HepG2 (cell line): ENCODE measurements around the gene MCOLN1. TPM values are rescaled to one million over a fixed set of nuclear protein-coding genes. Genes with fewer than 3 reads are reported as not detected.
A peak's percentile ranks its signal among the peaks of the same experiment; 100 is the strongest.

Source experiments
- AGO2 ChIP-seq: fragments of 200-400 bp; formaldehyde crosslinking; optimal IDR thresholded peaks from 2 replicates; pipeline ENCODE3; 2017; ENCODE audit warnings: mild to moderate bottlenecking, low read depth, low read length, moderate library complexity
- AKAP8 ChIP-seq: sonication (generic); formaldehyde crosslinking; IDR thresholded peaks from 2 replicates; pipeline ENCODE4 v1.5.1; 2020; ENCODE audit warnings: mild to moderate bottlenecking, missing genetic modification reagents
- CSRNP2 ChIP-seq: sonication (generic); formaldehyde crosslinking; conservative IDR thresholded peaks from 2 replicates; pipeline ENCODE4 v1.8.0; 2022; ENCODE audit warnings: low read depth, missing genetic modification reagents
- GATAD1 ChIP-seq: IDR thresholded peaks from 2 replicates; pipeline ENCODE4 v1.6.1; 2016; ENCODE audit warnings: missing genetic modification reagents, missing compliant biosample characterization
- HNF4G ChIP-seq, 2 experiments: sonication (generic) in 1 of 2; formaldehyde crosslinking in 1 of 2; IDR thresholded peaks; 2 replicates each; pipeline versions ENCODE4 v1.4.0 to v1.6.1; 2011 to 2020; ENCODE audit warnings: borderline replicate concordance in 2 of 2, low read depth in 2 of 2, mild to moderate bottlenecking in 2 of 2, low read length in 1 of 2, missing genetic modification reagents in 1 of 2, moderate library complexity in 1 of 2
- MNT ChIP-seq: fragments of 450-650 bp; IDR thresholded peaks from 2 replicates; pipeline ENCODE4 v1.6.1; 2016
- NAIF1 ChIP-seq: sonication (generic); formaldehyde crosslinking; IDR thresholded peaks from 2 replicates; pipeline ENCODE4 v1.5.0; 2020; ENCODE audit warnings: mild to moderate bottlenecking, missing genetic modification reagents, borderline replicate concordance
- NFRKB ChIP-seq: fragments of 450-650 bp; IDR thresholded peaks from 2 replicates; pipeline ENCODE4 v1.6.1; 2017
- RFX5 ChIP-seq: IDR thresholded peaks from 2 replicates; pipeline ENCODE4 v1.6.1; 2011; ENCODE audit warnings: low read depth, low read length, improper control_type of control experiment
- SMYD3 ChIP-seq: sonication (generic); formaldehyde crosslinking; IDR thresholded peaks from 2 replicates; pipeline ENCODE4 v1.8.1; 2023; ENCODE audit warnings: mild to moderate bottlenecking, missing genetic modification reagents
- ZBTB46 ChIP-seq: sonication (generic); formaldehyde crosslinking; IDR thresholded peaks from 2 replicates; pipeline ENCODE4 v1.4.0; 2020; ENCODE audit warnings: mild to moderate bottlenecking, missing genetic modification reagents, borderline replicate concordance
- ZHX2 ChIP-seq, 2 experiments: sonication (generic) in 1 of 2; formaldehyde crosslinking in 1 of 2; IDR thresholded peaks; 2 replicates each; pipeline versions ENCODE4 v1.6.1 to v1.9.0; 2014 to 2022; ENCODE audit warnings: antibody characterized with exemption in 1 of 2, borderline replicate concordance in 1 of 2, inconsistent platforms in 1 of 2, low read depth in 1 of 2, missing genetic modification reagents in 1 of 2
- ZNF160 ChIP-seq: sonication (generic); formaldehyde crosslinking; IDR thresholded peaks from 2 replicates; pipeline ENCODE4 v1.8.0; 2022; ENCODE audit warnings: mild to moderate bottlenecking, inconsistent platforms, missing genetic modification reagents
- ZNF335 ChIP-seq: sonication (generic); formaldehyde crosslinking; IDR thresholded peaks from 2 replicates; pipeline ENCODE4 v1.4.0; 2020; ENCODE audit warnings: missing genetic modification reagents
- ZNF501 ChIP-seq: sonication (generic); formaldehyde crosslinking; IDR thresholded peaks from 2 replicates; pipeline ENCODE4 v1.5.1; 2020; ENCODE audit warnings: mild to moderate bottlenecking, moderate library complexity, missing genetic modification reagents
- ZNF775 ChIP-seq: sonication (generic); formaldehyde crosslinking; IDR thresholded peaks from 2 replicates; pipeline ENCODE4 v1.4.0; 2020; ENCODE audit warnings: missing genetic modification reagents, mild to moderate bottlenecking, moderate library complexity, borderline replicate concordance
- ZSCAN29 ChIP-seq: sonication (generic); formaldehyde crosslinking; conservative IDR thresholded peaks from 2 replicates; pipeline ENCODE4 v1.4.0; 2020; ENCODE audit warnings: mild to moderate bottlenecking, missing genetic modification reagents
- polyA plus RNA-seq, 8 experiments: library from polyadenylated mRNA; depleted of rRNA in 3 of 8; stranded (reverse) in 7 of 8; unstranded in 1 of 8; fragments of >200 nt; fragmentation: Illumina TruSeq in 4 of 8; extraction: Trizol in 4 of 8; gene quantifications; 2 replicates each; pipeline versions ENCODE4 v1.2.1 to v1.2.3, GENCODE V29; 2011 to 2016; ENCODE audit warnings: low read depth in 4 of 8, missing spikeins in 1 of 8, mixed read lengths in 1 of 8; ENCODE audit not compliant: insufficient read depth in 1 of 8
- total RNA-seq, 5 experiments: library from RNA; depleted of rRNA; stranded (reverse); fragments of >200 nt; fragmentation: Illumina TruSeq; extraction: Trizol; gene quantifications; 2 replicates each; pipeline ENCODE4 v1.2.3, GENCODE V29; 2016; ENCODE audit warnings: low read depth in 1 of 5

Gene MCOLN1
- total and polyA plus RNA-seq, 2 of the 13 experiments (the other 11 are each of a cell fraction or from before 2014, with no cell fraction given), result 3.4 to 15.7 TPM

GRCh38 chr19:7522072-7522922, at the start of gene MCOLN1 (continued):
- no peak for TF ChIP-seq ZNF775 (CRISPR knock-in tag)
- TF ChIP-seq HNF4G (IDR thresholded peaks at IDR 0.05; ENCODE audit: borderline replicate concordance, low read depth, low read length), result peak; percentile 61; the same call in 1 of the 2 replicates
- 0 out of 2 replicates have a peak, but pooled peaks have one; percentile 55 for TF ChIP-seq HNF4G (CRISPR knock-in tag; IDR thresholded peaks at IDR 0.05; ENCODE audit: borderline replicate concordance, low read depth)
- no peak for TF ChIP-seq SMYD3 (CRISPR knock-in tag)
- TF ChIP-seq CSRNP2, result no peak
- peak; percentile 98 for TF ChIP-seq GATAD1 (CRISPR knock-in tag)
- TF ChIP-seq AGO2, result peak; percentile 61
- TF ChIP-seq ZBTB46, result no peak
- no peak for TF ChIP-seq NFRKB
- TF ChIP-seq AKAP8 (CRISPR knock-in tag), result no peak
- TF ChIP-seq ZNF335, result peak; percentile 77; the same call in 1 of the 2 replicates
- TF ChIP-seq MNT, result peak; percentile 91
- peak; percentile 66; the same call in 1 of the 2 replicates for TF ChIP-seq ZNF501
- TF ChIP-seq ZHX2 (IDR thresholded peaks at IDR 0.05; ENCODE audit: low read depth), result peak; percentile 79
- TF ChIP-seq ZHX2 (CRISPR knock-in tag; IDR thresholded peaks at IDR 0.05; ENCODE audit: borderline replicate concordance), result no peak
- TF ChIP-seq NAIF1 (CRISPR knock-in tag), result no peak
- TF ChIP-seq ZNF160 (CRISPR knock-in tag), result peak; percentile 82; the same call in 1 of the 2 replicates
- no peak for TF ChIP-seq RFX5
- no peak for TF ChIP-seq ZSCAN29
